GM12864 (cell line): ENCODE data around the gene SNX20.
A peak's percentile ranks its signal among the peaks of the same experiment; 100 is the strongest.

Source experiments
- DNase-seq: peaks from one replicate; pipeline ENCODE4 v3.0.0-alpha.2; 2011; ENCODE audit warnings: low read depth
- H3K4me3 ChIP-seq: 2 replicates; pipeline ENCODE4 v1.5.1; 2011; ENCODE audit warnings: mild to moderate bottlenecking, low read depth, low read length, control low read depth
- CTCF ChIP-seq: IDR thresholded peaks from 2 replicates; pipeline ENCODE4 v1.5.1; 2011; ENCODE audit warnings: low read depth, mild to moderate bottlenecking, moderate library complexity, low read length, control low read depth, inconsistent platforms; ENCODE audit errors: missing control alignments

Gene SNX20

GRCh38 chr16:50690177-50690576 is 9.1 kb upstream of the SNX20 start:
- DNase-seq, result no peak
- H3K4me3 ChIP-seq, result no peak overlapping the region
- no peak for TF ChIP-seq CTCF

GRCh38 chr16:50688867-50689266 is 7.8 kb upstream of the SNX20 start:
- TF ChIP-seq CTCF, result no peak
- DNase-seq, result no peak
- no peak overlapping the region for H3K4me3 ChIP-seq

- no peak for DNase-seq
- TF ChIP-seq CTCF, result no peak
- no peak overlapping the region for H3K4me3 ChIP-seq
Measured at GRCh38 chr16:50688083-50688482, 7.0 kb upstream of the SNX20 start.

GRCh38 chr16:50685462-50686063 is 4.5 kb upstream of the SNX20 start:
- no peak for TF ChIP-seq CTCF
- no peak for DNase-seq
- no peak overlapping the region for H3K4me3 ChIP-seq

GRCh38 chr16:50684823-50685461 is 3.8 kb upstream of the SNX20 start:
- H3K4me3 ChIP-seq, result no peak overlapping the region; the same call in 1 of the 2 replicates
- no peak for TF ChIP-seq CTCF
- no peak for DNase-seq

GRCh38 chr16:50683689-50684374 is 2.7 kb upstream of the SNX20 start:
- DNase-seq, result peak; percentile 76

More at GRCh38 chr16:50683689-50684374, 2.7 kb upstream of the SNX20 start:
- no peak overlapping the region; the same call in 1 of the 2 replicates for H3K4me3 ChIP-seq
- TF ChIP-seq CTCF, result no peak
